ENCODE results near the gene PARD3.

- no peak for TF ChIP-seq JUN (IDR thresholded peaks at IDR 0.05; ENCODE audit: borderline replicate concordance, insufficient read depth, insufficient read length, low read depth)
- TF ChIP-seq CTCF (IDR thresholded peaks at IDR 0.05; ENCODE audit: extremely low read depth in 1 of 2, insufficient read depth in 1 of 2, low read depth in 1 of 2, low read length in 2 of 2), result no peak
- TF ChIP-seq POLR2A (IDR thresholded peaks at IDR 0.05; ENCODE audit: low read depth, low read length), result no peak
- no peak for TF ChIP-seq MAX (IDR thresholded peaks at IDR 0.05; ENCODE audit: insufficient read depth, insufficient read length)
- TF ChIP-seq POLR2AphosphoS5 (IDR thresholded peaks at IDR 0.05; ENCODE audit: insufficient read depth, low read depth, low read length), result no peak
- TF ChIP-seq EZH2 (IDR thresholded peaks at IDR 0.05; ENCODE audit: borderline replicate concordance, low read depth, low read length, severe bottlenecking), result no peak
These were observed 38.9 kb downstream of the PARD3 start for GRCh38 chr10:34776090-34776690.
